ENCODE data around the gene IRF4.
"Not testable (repeated sequence)": the region's sequence is repeated elsewhere in the genome, so short reads cannot be mapped to it uniquely, and the experiment has no call there.

The IRF4 gene

DNA sequence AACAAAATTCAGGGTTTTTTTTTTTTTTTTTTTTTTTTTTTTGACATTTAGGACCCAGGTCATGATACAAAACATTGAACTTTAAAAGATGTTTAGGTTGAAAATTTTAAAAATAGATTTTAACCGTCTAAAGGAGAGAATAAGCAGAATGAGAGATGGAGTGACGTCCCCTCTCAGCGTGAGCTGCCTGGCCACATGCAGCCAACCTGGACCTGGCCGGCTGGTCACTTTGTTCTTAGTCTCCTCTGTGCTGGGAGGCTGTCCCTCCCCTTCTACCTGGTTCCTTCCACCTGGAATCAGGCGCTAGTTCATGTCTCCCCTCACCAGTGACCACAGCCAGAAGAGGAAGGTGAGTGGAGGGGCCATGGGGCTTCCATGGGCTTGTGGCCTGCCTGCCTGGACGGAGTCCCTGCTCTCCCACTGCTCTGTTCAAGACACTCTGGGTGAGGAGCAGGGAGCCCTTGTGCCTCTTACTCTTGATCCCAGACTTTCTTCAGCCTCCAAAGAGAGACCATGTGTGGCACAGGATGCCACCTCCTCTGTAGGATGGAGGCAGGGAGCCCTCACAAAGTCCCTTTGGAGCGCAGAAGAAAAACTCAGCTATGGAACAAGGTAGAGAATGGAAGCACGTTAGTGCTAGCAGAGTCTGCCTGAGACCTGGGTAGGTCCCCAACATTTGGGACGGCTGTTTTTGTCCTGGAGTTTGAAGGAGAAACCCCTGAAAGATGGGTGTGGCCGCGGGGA, 31.7 kb downstream of the IRF4 start:
- DNase-seq: no peak

DNA sequence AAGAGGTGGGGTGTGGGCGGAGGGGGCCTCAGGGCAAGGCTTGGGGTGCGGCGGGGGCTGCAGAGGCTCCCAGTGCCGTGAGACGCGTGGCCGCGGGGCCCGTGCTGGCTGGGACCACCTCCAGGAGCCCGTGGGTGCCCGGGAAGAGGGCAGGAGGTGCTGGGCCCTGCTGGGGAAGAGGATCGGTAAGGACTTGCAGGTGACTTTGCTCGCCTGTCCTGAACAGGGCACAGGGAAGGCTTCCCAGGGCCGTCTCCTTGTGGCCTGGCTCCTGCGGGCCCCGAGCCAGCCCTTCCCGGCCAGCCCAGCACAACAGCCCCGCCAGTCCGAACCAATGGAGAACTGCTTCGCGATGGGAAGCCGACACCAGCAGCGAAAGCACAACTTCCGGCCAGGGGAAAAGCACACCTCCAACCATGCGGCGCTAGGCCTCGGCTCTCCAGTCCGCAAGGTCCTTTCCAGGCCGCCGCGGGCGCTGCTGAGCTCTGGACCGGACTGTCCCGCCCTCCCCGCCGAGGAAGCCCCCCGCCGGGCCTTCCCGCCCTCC, 32.3 kb downstream of the IRF4 start:
- DNase-seq: no peak

DNA sequence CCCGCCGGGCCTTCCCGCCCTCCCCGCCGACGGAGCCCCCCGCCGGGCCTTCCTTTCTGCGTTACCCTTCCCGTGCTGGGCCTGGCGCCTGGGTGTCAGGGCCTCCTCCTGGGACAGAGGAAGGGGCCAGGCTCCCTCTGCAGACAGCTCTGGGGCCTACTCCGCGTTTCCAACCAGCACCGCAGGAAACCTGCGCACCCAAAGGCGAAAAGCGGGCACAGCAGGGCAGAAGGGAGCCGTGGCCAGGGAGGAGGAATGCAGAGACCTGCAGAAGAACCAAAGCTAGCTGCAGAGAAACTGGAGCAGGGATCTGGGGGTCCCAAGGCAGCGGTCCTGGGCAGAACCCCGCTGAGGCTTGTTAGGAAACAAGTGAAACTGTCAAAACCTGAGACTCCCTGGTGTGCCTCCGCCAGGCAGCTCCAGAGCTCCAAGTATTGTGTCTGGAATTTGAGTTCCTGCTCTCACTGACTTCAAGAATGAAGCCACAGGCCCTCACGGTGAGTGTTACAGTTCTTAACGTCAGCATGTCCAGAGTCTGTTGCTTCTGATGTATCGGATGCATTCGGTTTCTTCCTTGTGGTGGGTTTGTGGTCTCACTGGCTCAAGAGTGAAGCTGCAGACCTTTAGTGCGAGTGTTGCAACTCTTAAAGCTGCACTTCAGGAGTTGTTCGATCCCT, 33.3 kb downstream of the IRF4 start:
- no peak for DNase-seq

DNA sequence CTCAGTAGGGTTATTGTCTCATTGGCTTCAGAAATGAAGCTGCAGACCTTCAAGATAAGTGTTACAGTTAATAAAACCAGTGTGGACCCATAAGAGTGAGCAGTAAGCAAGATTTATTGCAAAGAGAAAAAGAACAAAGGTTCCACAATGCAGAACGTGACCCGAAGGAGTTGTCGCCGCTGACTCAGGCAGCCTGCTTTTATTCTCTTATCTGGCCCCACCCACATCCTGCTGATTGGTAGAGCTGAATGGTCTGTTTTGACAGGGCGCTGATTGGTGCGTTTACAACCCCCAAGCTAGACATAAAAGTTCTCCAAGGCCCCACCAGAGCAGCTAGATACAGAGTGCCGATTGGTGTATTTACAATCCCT, 33.9 kb downstream of the IRF4 start:
- DNase-seq: not testable (repeated sequence)

DNA sequence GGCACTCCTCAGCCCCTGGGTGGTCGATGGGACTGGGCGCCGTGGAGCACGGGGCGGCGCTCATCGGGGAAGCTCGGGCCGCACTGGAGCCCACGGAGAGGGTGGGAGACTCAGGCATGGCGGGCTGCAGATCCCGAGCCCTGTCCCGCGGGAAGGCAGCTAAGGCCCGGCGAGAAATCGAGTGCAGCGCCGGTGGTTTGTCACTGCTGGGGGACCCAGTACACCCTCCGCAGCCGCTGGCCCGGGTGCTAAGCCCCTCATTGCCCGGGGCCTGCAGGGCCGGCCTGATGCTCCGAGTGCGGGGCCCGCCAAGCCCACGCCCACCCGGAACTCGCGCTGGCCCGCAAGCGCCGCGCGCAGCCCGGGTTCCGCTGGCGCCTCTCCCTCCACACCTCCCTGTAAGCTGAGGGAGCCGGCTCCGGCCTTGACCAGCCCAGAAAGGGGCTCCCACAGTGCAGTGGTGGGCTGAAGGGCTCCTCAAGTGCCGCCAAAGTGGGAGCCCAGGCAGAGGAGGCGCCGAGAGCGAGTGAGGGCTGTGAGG, 34.7 kb downstream of the IRF4 start:
- DNase-seq: not testable (repeated sequence)

DNA sequence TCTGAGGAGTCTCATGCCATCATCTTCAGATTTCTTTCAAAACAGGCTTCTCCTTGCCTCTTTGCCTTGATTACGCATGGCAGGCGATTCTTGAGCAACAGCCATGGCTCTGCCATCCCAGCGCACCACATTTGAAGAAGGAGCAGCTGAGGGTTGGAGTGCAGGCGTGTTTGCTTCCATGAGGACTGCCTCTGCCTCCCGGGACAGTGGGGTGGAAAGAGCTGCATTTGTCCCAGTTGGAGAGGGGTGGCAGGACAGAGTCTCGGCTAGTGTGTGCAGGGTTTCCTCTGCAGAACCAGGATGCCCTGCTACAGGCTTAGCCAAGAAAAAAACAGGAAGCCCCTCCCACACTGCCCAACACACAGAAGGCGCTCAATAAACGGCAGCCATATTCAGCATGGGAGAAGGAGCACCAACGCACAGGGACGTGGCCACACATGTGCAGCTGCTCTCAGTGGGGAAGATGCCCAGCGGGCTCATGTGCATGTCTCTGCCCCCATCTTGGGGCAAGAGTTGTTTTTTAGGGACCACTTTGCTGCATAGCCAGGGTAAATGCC, 36.6 kb downstream of the IRF4 start:
- no peak for DNase-seq

DNA sequence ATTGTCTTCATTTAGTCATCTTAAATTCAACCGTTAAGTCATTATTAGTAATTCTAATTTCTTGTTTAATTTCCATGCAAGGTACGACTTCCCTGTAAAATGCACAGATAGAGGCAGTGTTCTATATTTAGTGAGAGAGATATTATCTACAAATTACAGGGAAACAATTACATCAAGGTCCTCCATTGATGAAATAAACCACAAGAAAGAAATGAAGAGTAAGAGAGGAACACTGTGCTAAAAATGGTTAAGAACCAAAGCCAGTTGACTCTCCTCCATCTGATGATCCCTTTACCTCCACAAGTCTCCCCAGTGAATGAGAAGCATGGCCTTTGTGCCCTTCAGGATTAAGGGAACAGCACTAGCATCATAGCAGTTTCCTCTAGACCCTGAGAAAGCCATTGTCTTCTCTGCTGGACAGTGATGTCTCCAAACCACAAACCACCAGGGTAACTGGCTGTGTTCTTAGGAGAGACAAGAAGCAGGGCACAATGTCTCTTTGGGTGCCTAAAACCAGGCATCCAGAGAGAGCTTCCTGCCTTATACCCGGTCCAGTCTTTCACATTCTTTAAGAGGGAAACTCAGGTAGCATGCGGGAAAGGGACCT, 38.1 kb downstream of the IRF4 start:
- no peak for DNase-seq

DNA sequence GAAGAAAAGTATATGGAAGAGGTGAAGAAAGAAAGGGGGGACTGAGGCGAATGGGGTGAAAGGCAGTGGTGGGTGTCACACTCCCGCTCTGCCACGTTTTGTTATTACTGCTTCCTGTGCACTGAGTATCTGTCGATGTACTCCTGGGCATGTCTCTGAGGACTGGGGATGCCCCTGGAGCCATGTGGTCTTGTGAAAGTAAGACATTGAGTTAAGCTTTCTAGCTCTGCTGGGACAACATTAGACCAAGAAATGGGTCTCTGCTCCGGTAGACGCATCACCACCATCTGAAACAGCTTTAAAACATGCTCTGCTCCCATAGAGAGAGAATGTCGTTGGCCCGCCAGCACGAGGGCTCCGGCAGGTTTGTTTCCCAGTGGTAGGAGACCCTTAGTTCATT, 40.0 kb downstream of the IRF4 start:
- DNase-seq: no peak

DNA sequence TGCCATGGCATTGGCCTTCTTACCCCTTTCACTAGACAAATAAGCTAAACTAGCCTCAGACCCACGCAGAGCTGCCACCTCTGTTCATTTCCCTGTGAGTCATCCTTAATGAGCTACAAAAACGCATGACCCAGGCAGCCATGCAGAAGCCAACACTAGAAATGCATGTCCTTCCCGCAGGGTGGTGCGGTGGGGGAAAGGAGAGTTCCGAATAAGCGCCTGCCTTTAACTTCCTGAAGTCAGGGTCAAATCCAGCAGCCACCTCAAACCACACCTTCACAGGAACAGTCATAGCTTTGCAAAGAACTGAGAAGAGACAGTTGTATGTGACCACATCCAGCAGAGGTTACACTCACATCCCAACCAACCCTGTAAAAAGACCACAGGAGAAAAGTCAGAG, 40.4 kb downstream of the IRF4 start:
- DNase-seq: peak in 1 of 2 donors; percentile 29

DNA sequence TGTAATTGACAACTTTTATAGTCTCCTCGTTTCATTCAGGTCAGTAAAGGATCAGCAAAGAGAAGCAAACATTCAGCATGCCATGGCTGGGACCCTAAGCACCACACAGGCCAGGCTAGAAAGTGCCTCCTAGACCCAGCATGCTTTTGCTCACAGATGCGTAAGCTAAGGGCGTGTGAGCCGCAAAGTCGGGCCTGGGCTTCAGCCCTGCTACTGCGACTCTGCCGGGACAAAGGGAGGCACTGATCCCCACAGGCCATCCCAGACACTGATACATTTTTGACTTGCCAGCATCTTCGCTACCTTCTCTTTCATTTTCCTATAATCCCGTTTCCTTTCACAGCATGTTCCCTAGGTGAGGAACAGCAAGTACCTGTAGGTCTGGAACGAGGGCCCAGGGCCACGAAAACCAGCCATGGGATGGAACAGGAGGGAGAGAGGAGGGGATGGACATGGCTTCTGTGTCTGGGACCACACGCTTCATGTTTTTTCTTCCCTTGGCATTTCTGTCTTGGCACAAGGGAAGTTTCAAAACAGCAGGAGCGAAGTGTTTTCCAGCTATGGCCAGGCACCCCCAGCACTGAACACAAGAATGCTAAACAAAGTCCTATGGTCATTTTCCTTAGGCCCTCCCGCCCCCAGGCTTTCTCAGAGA, 42.6 kb downstream of the IRF4 start:
- no peak for DNase-seq

DNA sequence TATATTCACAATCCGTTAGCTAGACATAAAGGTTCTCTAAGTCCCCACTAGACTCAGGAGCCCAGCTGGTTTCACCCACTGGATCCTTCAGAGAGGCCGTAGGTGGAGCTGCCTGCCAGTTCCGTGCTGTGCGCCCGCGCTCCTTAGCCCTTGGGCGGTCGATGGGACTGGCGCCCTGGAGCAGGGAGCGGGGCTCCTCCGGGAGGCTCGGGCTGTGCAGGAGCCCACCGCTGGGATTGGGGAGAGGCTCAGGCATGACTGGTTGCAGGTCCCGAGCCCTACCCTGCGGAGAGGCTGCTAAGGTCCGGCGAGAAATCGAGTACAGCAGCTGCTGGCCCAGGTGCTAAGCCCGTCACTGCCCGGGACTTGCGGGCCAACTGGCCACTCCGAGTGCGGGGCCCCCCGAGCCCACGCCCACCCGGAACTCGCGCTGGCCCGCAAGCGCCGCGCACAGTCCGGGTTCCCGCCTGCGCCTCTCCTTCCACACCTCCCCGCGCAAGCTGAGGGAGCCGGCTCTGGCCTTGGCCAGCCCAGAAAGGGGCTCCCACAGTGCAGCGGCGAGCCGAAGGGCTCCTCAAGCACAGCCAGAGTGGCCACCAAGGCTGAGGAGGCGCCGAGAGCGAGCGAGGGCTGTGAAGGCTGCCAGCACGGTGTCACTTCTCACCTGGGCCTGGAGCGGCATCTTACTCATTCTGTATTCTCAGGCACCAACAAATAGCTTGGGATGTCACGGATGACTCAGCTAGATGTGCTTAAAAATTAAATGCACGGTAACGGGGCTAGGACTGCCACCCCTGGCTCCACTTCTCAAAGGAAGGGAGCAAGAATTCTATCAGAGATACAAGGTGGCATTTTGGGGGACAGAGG, 44.1 kb downstream of the IRF4 start:
- DNase-seq: no peak

DNA sequence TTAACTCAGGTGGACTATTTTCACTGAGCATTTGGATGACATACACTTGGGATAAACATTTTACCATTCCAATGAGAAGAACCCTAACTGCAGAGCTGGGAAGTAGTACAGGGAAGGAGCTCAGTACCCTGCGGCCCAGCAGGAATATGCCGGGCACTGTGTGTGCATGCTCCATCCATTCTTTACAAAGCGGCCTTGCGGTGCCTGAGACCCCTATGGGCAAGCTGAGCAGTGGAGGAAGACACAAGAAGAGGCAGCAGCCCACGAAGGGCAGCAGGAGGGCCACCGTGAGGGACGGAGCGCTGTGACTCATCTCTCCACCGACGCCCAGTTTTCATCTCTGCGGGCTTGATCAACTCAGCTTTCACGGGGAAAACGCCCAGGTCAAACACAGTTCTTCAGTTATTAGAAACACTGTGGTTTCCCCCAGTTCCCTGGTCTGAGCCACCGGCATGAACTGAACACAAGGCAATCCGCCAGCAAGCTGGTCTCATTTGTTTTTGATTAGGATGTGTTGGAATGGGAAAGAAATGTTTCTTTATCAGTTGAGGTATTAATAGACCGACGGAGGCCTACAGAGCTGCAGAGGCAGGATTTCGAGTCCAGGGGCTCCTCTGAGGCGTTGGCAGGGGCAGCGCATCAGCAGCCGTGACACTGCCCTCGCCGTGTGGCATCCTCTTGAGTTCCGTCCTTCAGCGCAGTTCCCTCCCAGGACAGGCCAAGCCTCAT, 44.9 kb downstream of the IRF4 start:
- DNase-seq: no peak

DNA sequence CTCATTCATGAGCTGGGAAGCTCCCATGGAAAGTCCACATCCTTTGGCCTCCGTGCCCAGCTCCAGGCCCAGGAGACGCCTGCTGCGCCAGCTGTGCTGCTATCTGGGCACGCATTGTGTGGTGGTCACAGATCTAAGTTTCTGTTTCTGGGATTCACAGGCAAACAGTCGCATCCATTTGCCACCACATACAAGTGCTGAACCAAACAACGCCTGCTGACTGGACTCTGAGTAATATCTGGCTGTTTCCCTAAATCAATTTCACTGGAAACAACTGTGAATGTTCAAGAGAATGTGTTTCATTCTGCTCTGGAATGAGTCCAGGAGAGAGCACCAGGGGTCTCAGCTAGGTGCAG, 45.5 kb downstream of the IRF4 start:
- DNase-seq: no peak

DNA sequence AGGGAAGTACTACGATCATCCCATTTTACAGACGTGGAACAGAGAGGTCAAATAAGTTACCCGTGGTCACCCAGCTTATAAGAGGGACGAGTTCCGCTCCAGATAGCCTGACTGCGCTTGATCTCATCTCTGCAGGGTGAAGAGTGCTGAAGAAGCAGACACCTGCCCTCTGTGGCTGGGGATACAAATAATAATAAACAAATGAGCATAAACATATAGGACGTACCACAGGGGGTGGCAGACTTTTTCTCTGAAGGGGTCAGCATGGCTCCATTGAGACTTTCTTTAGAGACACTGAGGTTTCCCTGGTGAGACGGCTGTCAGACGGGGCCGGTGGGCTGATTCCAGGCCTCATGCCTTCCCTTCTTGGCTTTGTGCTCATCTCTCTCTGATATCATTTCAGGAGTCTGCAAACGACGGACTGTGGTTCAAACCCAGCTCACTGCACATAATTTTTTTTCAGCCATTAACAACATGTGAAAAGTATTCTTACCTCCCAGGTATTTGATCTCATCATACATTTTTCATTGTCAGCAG, 47.1 kb downstream of the IRF4 start:
- DNase-seq: no peak

DNA sequence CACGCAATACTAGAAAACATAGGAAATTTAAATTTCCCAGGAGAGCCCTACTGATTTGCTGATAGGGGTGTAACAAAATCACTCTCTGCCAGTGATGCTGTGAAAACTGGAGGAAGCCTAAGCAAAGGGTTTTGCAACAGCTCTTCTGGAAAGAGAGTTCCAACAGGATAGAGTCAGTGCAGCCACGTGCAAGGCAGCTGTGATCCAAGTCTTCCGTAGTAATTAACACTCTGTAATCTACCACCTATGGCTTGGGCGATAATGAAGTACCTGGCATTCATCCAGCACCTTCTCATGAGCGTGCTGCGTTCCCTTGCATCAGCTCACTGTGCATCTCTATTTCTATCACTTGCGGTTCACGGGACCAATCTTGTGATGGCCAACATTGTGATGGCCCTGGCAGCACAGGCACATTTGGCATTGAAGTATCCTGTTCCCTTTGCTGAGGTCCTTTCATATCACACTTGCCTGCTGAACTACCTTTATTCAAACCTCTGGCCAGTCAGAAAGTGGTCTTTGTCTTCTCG, 48.2 kb downstream of the IRF4 start:
- no peak for DNase-seq

DNA sequence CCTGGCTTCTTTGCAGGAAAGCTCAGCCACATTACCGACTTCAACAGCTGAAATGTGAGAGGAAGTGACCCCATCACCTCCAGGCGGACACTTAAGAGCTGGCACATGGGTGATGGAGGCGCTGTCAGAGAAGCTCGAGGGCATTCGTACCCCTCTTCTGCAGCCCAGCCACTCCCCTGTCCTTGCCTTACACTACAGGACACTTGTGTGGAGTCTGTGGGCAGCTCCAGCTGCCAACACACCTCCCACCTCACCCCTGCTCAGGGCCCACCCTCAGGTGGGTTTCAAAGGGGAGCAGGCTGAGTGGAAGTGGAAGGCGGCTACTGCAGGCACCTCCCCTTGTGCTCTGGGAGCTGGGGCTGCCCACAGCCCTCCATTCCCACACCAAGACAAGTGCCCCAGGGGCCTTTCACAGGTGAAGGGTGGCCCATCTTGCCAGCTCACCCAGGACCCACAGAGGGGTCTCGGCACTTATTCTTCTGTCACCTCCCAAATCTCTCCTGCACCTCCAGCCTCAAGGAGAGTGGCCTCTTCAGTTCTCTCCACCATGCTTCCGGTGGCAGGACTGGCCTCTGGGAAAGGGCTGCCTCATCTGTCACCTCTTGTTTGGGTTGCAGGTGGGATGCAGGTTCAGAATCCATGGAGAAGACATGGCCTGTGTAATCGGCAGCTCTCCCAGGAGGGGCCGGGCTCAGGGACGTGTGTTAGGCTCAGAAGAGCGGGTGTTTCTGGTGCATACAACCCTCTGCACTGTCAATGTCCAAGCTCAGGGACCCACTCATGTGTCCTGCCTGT, 49.8 kb downstream of the IRF4 start:
- no peak for DNase-seq

DNA sequence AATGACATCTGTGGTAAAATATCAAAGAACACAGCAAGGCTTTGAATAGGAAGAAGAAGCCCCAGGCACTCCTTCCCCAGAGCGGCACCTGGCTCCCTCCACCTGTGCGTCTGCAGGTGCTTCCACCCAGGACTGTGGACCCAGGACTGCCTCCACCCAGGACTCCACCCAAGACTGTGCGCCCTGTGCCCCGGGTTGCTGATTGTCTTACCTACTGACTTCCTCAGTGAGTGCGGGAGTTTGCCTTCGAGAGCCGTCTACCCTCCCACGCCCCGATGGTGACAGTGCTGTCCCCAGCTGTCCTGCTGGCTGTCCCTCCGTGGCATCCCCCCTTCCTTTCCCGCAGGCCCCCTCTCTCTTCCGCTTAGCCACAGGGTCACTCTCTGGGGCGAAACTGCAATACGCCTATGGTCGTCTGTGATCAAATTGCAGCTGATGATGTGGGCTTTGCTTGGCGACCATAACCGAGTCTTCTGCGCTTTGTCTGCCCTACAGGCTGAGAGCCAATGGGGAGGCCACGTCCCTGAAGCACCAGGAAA, 52.1 kb downstream of the IRF4 start:
- DNase-seq: no peak

DNA sequence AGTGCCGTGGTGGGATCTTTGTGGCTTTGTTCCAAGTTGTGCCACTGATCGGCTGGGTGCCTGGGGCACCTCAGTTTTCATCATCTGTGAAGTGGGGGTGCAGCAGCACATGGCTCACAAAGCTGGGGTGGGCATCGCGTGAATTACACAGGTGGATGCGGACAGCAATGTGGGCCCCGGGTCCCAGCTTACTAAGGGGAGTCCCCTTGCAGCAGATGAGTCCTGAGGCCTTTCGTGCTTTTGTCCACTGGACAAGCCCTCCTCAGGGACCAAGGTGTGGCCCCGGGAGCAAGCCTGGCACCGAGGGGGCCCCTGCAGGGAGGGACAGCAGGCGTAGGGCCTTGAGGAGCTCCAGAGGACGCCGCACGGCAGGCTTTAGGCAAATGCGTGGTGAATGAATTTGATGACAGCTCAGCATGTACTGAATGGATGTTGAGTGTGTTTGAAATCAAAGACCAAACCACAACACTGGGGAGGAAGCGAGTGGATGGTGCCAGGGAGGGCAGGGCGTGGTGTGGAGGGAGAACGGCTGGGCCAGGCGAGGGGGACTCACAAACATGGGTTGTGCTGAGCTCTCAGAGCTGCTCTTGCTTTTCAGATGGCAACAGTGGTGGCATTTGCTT, 53.2 kb downstream of the IRF4 start:
- DNase-seq: peak; percentile 15 to 59
